H9 (cell line): ENCODE data around the gene SDHAF3. TPM values are rescaled to one million over a fixed set of nuclear protein-coding genes. Genes with fewer than 3 reads are reported as not detected.

Experiments used
- DNase-seq: peaks from one replicate; pipeline ENCODE4 v3.0.0-alpha.2; 2017
- H2AFZ ChIP-seq: one replicate; pipeline ENCODE4 v1.6.1; 2013; ENCODE audit warnings: mild to moderate bottlenecking, low read length, control low read depth, moderate library complexity
- H2AK5ac ChIP-seq: 2 replicates; pipeline ENCODE4 v1.6.1; 2013; ENCODE audit warnings: low read length, control low read depth, mixed read lengths; ENCODE audit not compliant: insufficient read length
- H2BK120ac ChIP-seq: one replicate; pipeline ENCODE4 v1.6.1; 2013; ENCODE audit warnings: low read depth, mild to moderate bottlenecking, low read length, control low read depth, inconsistent platforms; ENCODE audit not compliant: poor library complexity, severe bottlenecking
- H2BK12ac ChIP-seq: 2 replicates; pipeline ENCODE4 v1.6.1; 2013; ENCODE audit warnings: low read length, control low read depth, mixed read lengths, low read depth; ENCODE audit not compliant: insufficient read length
- H2BK15ac ChIP-seq: 2 replicates; pipeline ENCODE4 v1.6.1; 2013; ENCODE audit warnings: low read depth, low read length, control low read depth
- H2BK20ac ChIP-seq: one replicate; pipeline ENCODE4 v1.6.1; 2013; ENCODE audit warnings: low read depth, mild to moderate bottlenecking, low read length, control low read depth, inconsistent platforms; ENCODE audit not compliant: poor library complexity, severe bottlenecking
- H2BK5ac ChIP-seq: 2 replicates; pipeline ENCODE4 v1.6.1; 2013; ENCODE audit warnings: low read length, control low read depth, mixed read lengths; ENCODE audit not compliant: insufficient read length
- H3K14ac ChIP-seq: 2 replicates; pipeline ENCODE4 v1.6.1; 2013; ENCODE audit warnings: low read length, control low read depth; ENCODE audit not compliant: insufficient read depth
- H3K18ac ChIP-seq: 2 replicates; pipeline ENCODE4 v1.6.1; 2013; ENCODE audit warnings: low read depth, mild to moderate bottlenecking, mixed read lengths, low read length, control low read depth; ENCODE audit not compliant: insufficient read length
- H3K23ac ChIP-seq: 2 replicates; pipeline ENCODE4 v1.6.1; 2013; ENCODE audit warnings: low read length, control low read depth, mixed read lengths, low read depth; ENCODE audit not compliant: insufficient read length
- H3K23me2 ChIP-seq: 2 replicates; pipeline ENCODE4 v1.6.1; 2013; ENCODE audit warnings: low read depth, mild to moderate bottlenecking, mixed read lengths, low read length, control low read depth; ENCODE audit not compliant: insufficient read length, poor library complexity, severe bottlenecking
- H3K27ac ChIP-seq: 2 replicates; pipeline ENCODE4 v1.5.1; 2013; ENCODE audit warnings: low read length, control low read depth, mixed read lengths, low read depth; ENCODE audit not compliant: insufficient read length
- H3K27me3 ChIP-seq: 2 replicates; pipeline ENCODE4 v1.6.1; 2013; ENCODE audit warnings: low read length, control low read depth, inconsistent platforms; ENCODE audit not compliant: insufficient read depth
- H3K4ac ChIP-seq: 2 replicates; pipeline ENCODE4 v1.6.1; 2013; ENCODE audit warnings: low read depth, mild to moderate bottlenecking, control low read depth, inconsistent platforms, low read length, moderate library complexity
- H3K4me1 ChIP-seq: 2 replicates; pipeline ENCODE4 v1.6.1; 2013; ENCODE audit warnings: low read length, control low read depth, inconsistent platforms; ENCODE audit not compliant: insufficient read depth
- H3K4me2 ChIP-seq: 2 replicates; pipeline ENCODE4 v1.6.1; 2013; ENCODE audit warnings: low read length, control low read depth, mixed read lengths; ENCODE audit not compliant: insufficient read length, insufficient read depth
- H3K56ac ChIP-seq: 2 replicates; pipeline ENCODE4 v1.6.1; 2013; ENCODE audit warnings: low read depth, mild to moderate bottlenecking, mixed read lengths, low read length, control low read depth; ENCODE audit not compliant: insufficient read length
- H3K79me1 ChIP-seq: 2 replicates; pipeline ENCODE4 v1.6.1; 2013; ENCODE audit warnings: low read depth, mild to moderate bottlenecking, moderate library complexity, low read length, control low read depth, inconsistent platforms; ENCODE audit not compliant: insufficient read depth, poor library complexity, severe bottlenecking
- H3K79me2 ChIP-seq: 2 replicates; pipeline ENCODE4 v1.6.1; 2013; ENCODE audit warnings: low read length, control low read depth, inconsistent platforms; ENCODE audit not compliant: insufficient read depth
- H3K9ac ChIP-seq: 2 replicates; pipeline ENCODE4 v1.6.1; 2013; ENCODE audit warnings: low read length, control low read depth, mixed read lengths; ENCODE audit not compliant: insufficient read length; ENCODE audit errors: extremely low read depth
- H3K9me3 ChIP-seq: one replicate; pipeline ENCODE4 v1.6.1; 2013; ENCODE audit warnings: low read depth, low read length, inconsistent platforms; ENCODE audit not compliant: control insufficient read depth
- H3T11ph ChIP-seq: one replicate; pipeline ENCODE4 v1.6.1; 2013; ENCODE audit warnings: mild to moderate bottlenecking, low read length, control low read depth, inconsistent platforms
- H4K20me1 ChIP-seq: one replicate; pipeline ENCODE4 v1.6.1; 2013; ENCODE audit not compliant: control insufficient read depth, insufficient read length, insufficient read depth
- H4K5ac ChIP-seq: 2 replicates; pipeline ENCODE4 v1.6.1; 2013; ENCODE audit warnings: low read depth, mild to moderate bottlenecking, mixed read lengths, low read length, control low read depth; ENCODE audit not compliant: insufficient read length
- H4K8ac ChIP-seq: replicated peaks from 2 replicates; pipeline ENCODE4 v1.6.1; 2013; ENCODE audit warnings: low read length, control low read depth, mixed read lengths, low read depth; ENCODE audit not compliant: insufficient read length
- H4K91ac ChIP-seq: 2 replicates; pipeline ENCODE4 v1.6.1; 2013; ENCODE audit warnings: low read depth, mild to moderate bottlenecking, moderate library complexity, mixed read lengths, low read length, control low read depth; ENCODE audit not compliant: insufficient read length
- H3K27ac Mint-ChIP-seq, 3 experiments: 2 replicates in 2 of 3; 3 replicates in 1 of 3; pipeline ENCODE4 v1.8.0; 2020 to 2021; ENCODE audit warnings: mixed read lengths in 3 of 3, mild to moderate bottlenecking in 1 of 3, moderate library complexity in 1 of 3
- H3K27me3 Mint-ChIP-seq: 2 replicates; pipeline ENCODE4 v1.8.0; 2021; ENCODE audit warnings: low read depth, mild to moderate bottlenecking, moderate library complexity, mixed read lengths
- H3K36me3 Mint-ChIP-seq, 3 experiments: 2 replicates in 2 of 3; 3 replicates in 1 of 3; pipeline ENCODE4 v1.8.0; 2020 to 2021; ENCODE audit warnings: low read depth in 3 of 3, mixed read lengths in 3 of 3; ENCODE audit not compliant: insufficient read depth in 1 of 3
- H3K4me1 Mint-ChIP-seq, 2 experiments: 2 replicates each; pipeline ENCODE4 v1.8.0; 2020; ENCODE audit warnings: mixed read lengths in 2 of 2
- H3K4me3 Mint-ChIP-seq, 2 experiments: 2 replicates in 1 of 2; 3 replicates in 1 of 2; pipeline ENCODE4 v1.8.0; 2020 to 2021; ENCODE audit warnings: mild to moderate bottlenecking in 2 of 2, mixed read lengths in 2 of 2, moderate library complexity in 1 of 2
- H3K9me3 Mint-ChIP-seq, 2 experiments: 2 replicates in 1 of 2; 3 replicates in 1 of 2; pipeline ENCODE4 v1.8.0; 2020; ENCODE audit warnings: mild to moderate bottlenecking in 2 of 2, mixed read lengths in 2 of 2, moderate library complexity in 1 of 2
- CTCF ChIP-seq: fragments of 200-600 bp; sonication (generic); conservative IDR thresholded peaks from 3 replicates; pipeline ENCODE4 v1.8.0; 2021; ENCODE audit warnings: antibody characterized with exemption, mild to moderate bottlenecking
- WGBS: extraction: QIAGEN DNeasy Blood & Tissue Kit; methylation state at CpG from one replicate; pipeline ENCODE4 v1.1.7; 2013; ENCODE audit warnings: missing lambda C conversion rate, low lambda C conversion rate, mixed read lengths; ENCODE audit not compliant: insufficient read length; ENCODE audit errors: extremely low coverage; 5-methylcytosine and 5-hydroxymethylcytosine counted together
- total RNA-seq: library from RNA; stranded (reverse); gene quantifications from 2 replicates; pipeline ENCODE4 v1.2.1, GENCODE V29; 2021

The SDHAF3 gene
- total RNA-seq, 1 experiment from 2014 or later, result 14.1 TPM

- no peaks in the 10 kb centered on the region for H3K27me3 ChIP-seq
- WGBS, result no CpG with 5 or more reads among the region's 2 CpGs
- no peak overlapping the region for H3K27ac ChIP-seq
- Mint-ChIP-seq H3K9me3 (no peaks in the 10 kb centered on the region; a peak in 1 of 5 replicates), H3K4me3 (no peak overlapping the region), H3K27ac (no peak overlapping the region), H3K27me3 (no peaks in the 10 kb centered on the region; the same call in none of the 2 replicates), H3K36me3 (peaks cover 0 to 2% (median 0%) of the 10 kb centered on the region in 3 experiments; a peak in 1 of 7 replicates), H3K4me1 (peaks cover 7 to 8% of the 10 kb centered on the region in 2 experiments)
- DNase-seq, result no peak
- no peak overlapping the region for H2BK5ac ChIP-seq
- no peak overlapping the region for H3K14ac ChIP-seq
- H4K20me1 ChIP-seq, result no peaks in the 10 kb centered on the region
- no peak overlapping the region for H2BK20ac ChIP-seq
- H4K5ac ChIP-seq, result no peak overlapping the region
- H3K4ac ChIP-seq, result no peak overlapping the region
- no peaks in the 10 kb centered on the region for H3K23me2 ChIP-seq
- H3K18ac ChIP-seq, result no peak overlapping the region
- no peak overlapping the region for H3K9ac ChIP-seq
- H2AFZ ChIP-seq, result no peak overlapping the region
- H2BK120ac ChIP-seq, result no peak overlapping the region
- no peak overlapping the region for H3T11ph ChIP-seq
- no peak overlapping the region for H2BK15ac ChIP-seq
- H3K23ac ChIP-seq, result no peak overlapping the region
- no peaks in the 10 kb centered on the region for H3K79me2 ChIP-seq
- no peak overlapping the region for H4K91ac ChIP-seq
- no peak overlapping the region for H2BK12ac ChIP-seq
- no peak for TF ChIP-seq CTCF
- peaks cover 2% of the 10 kb centered on the region; the same call in 1 of the 2 replicates for H3K4me1 ChIP-seq
- no peaks in the 10 kb centered on the region for H3K79me1 ChIP-seq
- no peak overlapping the region for H3K56ac ChIP-seq
- H3K9me3 ChIP-seq, result no peaks in the 10 kb centered on the region
- H3K4me2 ChIP-seq, result no peak overlapping the region
- no peak overlapping the region for H4K8ac ChIP-seq
- no peak overlapping the region for H2AK5ac ChIP-seq
These were observed 101.7 kb downstream of the SDHAF3 start for GRCh38 chr7:97219237-97219636.
